ACC112 (cell line): ENCODE data around the gene CSNK1G1.
"Not testable (repeated sequence)": the region's sequence is repeated elsewhere in the genome, so short reads cannot be mapped to it uniquely, and the experiment has no call there.

ENCODE experiments used
- H2AFZ ChIP-seq: fragments of 200-600 bp; sonication (generic); one replicate; pipeline ENCODE4 v1.6.0; 2017; ENCODE audit warnings: antibody characterized with exemption, low read length; ENCODE audit not compliant: unreplicated experiment
- H3K27ac ChIP-seq: fragments of 200-600 bp; sonication (generic); 2 replicates; pipeline ENCODE4 v1.5.1; 2014; ENCODE audit warnings: low read depth, mild to moderate bottlenecking, antibody characterized with exemption, low read length, moderate library complexity
- H3K27me3 ChIP-seq: fragments of 200-600 bp; sonication (generic); 2 replicates; pipeline ENCODE4 v1.6.1; 2014; ENCODE audit warnings: mild to moderate bottlenecking, antibody characterized with exemption, low read length, moderate library complexity, mixed read lengths; ENCODE audit not compliant: insufficient read depth
- H3K36me3 ChIP-seq: fragments of 200-600 bp; sonication (generic); 2 replicates; pipeline ENCODE4 v1.6.1; 2016; ENCODE audit warnings: mild to moderate bottlenecking, antibody characterized with exemption, low read length, moderate library complexity, mixed read lengths; ENCODE audit not compliant: insufficient read depth
- H3K4me1 ChIP-seq: fragments of 200-600 bp; sonication (generic); one replicate; pipeline ENCODE4 v1.6.1; 2016; ENCODE audit warnings: low read length, mixed read lengths; ENCODE audit not compliant: insufficient read depth, unreplicated experiment, control insufficient read depth
- H3K4me3 ChIP-seq: fragments of 200-600 bp; sonication (generic); 2 replicates; pipeline ENCODE4 v1.5.1; 2014; ENCODE audit warnings: mild to moderate bottlenecking, low read depth, low read length
- H3K79me2 ChIP-seq: fragments of 200-600 bp; sonication (generic); one replicate; pipeline ENCODE4 v1.6.0; 2016; ENCODE audit warnings: low read length; ENCODE audit not compliant: control insufficient read depth, unreplicated experiment, insufficient read depth

The CSNK1G1 gene

GRCh38 chr15:64267331-64267973 lies 88.5 kb downstream of the CSNK1G1 start:
- H3K27me3 ChIP-seq = no peaks in the 10 kb centered on the region
- no peak overlapping the region for H3K4me3 ChIP-seq
- H3K79me2 ChIP-seq = peaks cover 26% of the 10 kb centered on the region

GRCh38 chr15:64265188-64265587 lies 90.8 kb downstream of the CSNK1G1 start:
- not testable (repeated sequence) for H3K27me3 ChIP-seq, H3K4me3 ChIP-seq, H2AFZ ChIP-seq, H3K36me3 ChIP-seq, H3K4me1 ChIP-seq
- 0 out of 2 replicates have a peak overlapping the region, but pooled peaks have one; percentile 13 for H3K27ac ChIP-seq
- peaks cover 33% of the 10 kb centered on the region for H3K79me2 ChIP-seq

More at GRCh38 chr15:64267331-64267973, 88.5 kb downstream of the CSNK1G1 start:
- H3K27ac ChIP-seq = no peak overlapping the region
- H3K36me3 ChIP-seq = peaks cover 4% of the 10 kb centered on the region
- H3K4me1 ChIP-seq = peaks cover 7% of the 10 kb centered on the region
- H2AFZ ChIP-seq = no peak overlapping the region

GRCh38 chr15:64264502-64264901 lies 91.5 kb downstream of the CSNK1G1 start:
- Histone ChIP-seq H3K79me2 (peaks cover 38% of the 10 kb centered on the region), H3K27ac (0 out of 2 replicates have a peak overlapping the region, but pooled peaks have one; percentile 13)

DNA sequence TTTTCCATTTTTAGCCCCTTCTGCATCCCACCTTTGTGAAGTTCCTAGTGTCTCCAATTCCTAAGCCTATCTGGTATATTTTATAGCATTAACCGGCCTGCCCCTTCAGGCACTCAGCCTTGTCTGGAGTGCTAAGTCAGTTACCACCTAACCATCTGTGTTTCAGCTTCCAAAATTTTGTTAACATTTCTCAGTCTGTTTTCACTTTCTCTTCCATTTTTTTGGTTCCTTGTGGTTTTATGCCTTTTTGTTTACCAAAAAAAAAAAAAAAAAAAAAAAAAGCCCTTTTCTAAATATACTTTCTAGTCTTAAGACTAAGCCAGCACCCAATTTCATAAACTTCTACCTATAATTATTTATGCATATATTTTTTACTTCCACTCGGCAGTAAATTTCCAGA lies 92.4 kb downstream of the CSNK1G1 start:
- no peaks in the 10 kb centered on the region for H3K27me3 ChIP-seq

More at GRCh38 chr15:64264502-64264901, 91.5 kb downstream of the CSNK1G1 start:
- H2AFZ ChIP-seq = no peak overlapping the region
- peaks cover 7% of the 10 kb centered on the region for H3K4me1 ChIP-seq
- peaks cover 4% of the 10 kb centered on the region for H3K36me3 ChIP-seq
- H3K27me3 ChIP-seq = no peaks in the 10 kb centered on the region
- H3K4me3 ChIP-seq = no peak overlapping the region

GRCh38 chr15:64256051-64256450 lies 99.9 kb downstream of the CSNK1G1 start:
- no peaks in the 10 kb centered on the region for H3K27me3 ChIP-seq
- H3K4me3 ChIP-seq = no peak overlapping the region
- H3K4me1 ChIP-seq = peaks cover 8% of the 10 kb centered on the region
- peaks cover 16% of the 10 kb centered on the region for H3K79me2 ChIP-seq
- no peak overlapping the region for H2AFZ ChIP-seq
- no peak overlapping the region for H3K27ac ChIP-seq
- peaks cover 10% of the 10 kb centered on the region for H3K36me3 ChIP-seq

More for the DNA sequence above, 92.4 kb downstream of the CSNK1G1 start:
- peaks cover 4% of the 10 kb centered on the region for H3K36me3 ChIP-seq
- no peak overlapping the region for H2AFZ ChIP-seq
- H3K27ac ChIP-seq = no peak overlapping the region
- H3K4me1 ChIP-seq = peaks cover 7% of the 10 kb centered on the region
- H3K4me3 ChIP-seq = no peak overlapping the region
- H3K79me2 ChIP-seq = peaks cover 41% of the 10 kb centered on the region

- Histone ChIP-seq H2AFZ (no peak overlapping the region), H3K79me2 (peaks cover 12% of the 10 kb centered on the region), H3K27ac (no peak overlapping the region), H3K36me3 (peaks cover 4% of the 10 kb centered on the region; the same call in 1 of the 2 replicates), H3K27me3 (no peaks in the 10 kb centered on the region), H3K4me3 (no peak overlapping the region), H3K4me1 (peaks cover 41% of the 10 kb centered on the region)
Observed at GRCh38 chr15:64251658-64252057, 104.3 kb downstream of the CSNK1G1 start.

GRCh38 chr15:64251121-64251520 lies 104.9 kb downstream of the CSNK1G1 start:
- H3K79me2 ChIP-seq = peaks cover 12% of the 10 kb centered on the region
- H3K4me1 ChIP-seq = peaks cover 44% of the 10 kb centered on the region
- no peaks in the 10 kb centered on the region for H3K36me3 ChIP-seq
- no peak overlapping the region for H3K27ac ChIP-seq
- no peak overlapping the region for H2AFZ ChIP-seq
- no peaks in the 10 kb centered on the region for H3K27me3 ChIP-seq
- H3K4me3 ChIP-seq = no peak overlapping the region

DNA sequence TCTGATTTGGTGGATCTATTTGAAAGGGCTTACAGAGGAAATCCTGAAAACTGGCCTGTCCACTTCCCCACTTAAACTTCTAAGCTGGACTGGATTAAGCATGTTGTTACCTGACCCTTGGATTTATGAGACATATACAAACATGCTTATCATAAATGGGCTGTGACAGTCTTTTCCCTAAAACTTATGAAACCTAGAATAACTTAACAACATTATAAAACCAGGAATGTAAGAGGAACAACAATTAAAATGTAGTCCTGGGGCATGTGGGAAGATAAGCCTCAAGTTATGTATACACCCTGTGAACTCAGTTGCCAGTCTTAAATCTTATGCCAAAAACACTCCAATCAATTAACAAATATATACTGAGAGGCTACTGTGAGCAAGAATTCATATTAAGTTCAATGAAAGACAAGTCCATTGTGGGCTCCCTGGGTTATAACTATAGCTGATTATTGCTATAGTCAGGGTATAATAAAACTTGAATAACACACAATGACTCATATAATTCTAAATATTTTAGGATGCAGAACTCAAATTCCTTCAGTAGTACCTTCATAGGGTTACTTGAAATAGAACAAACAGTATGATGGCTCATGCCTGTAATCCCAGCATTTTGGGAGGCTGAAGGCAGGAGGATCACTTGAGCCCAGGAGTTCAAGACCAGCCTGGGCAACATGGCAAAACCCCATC lies 105.9 kb downstream of the CSNK1G1 start:
- Histone ChIP-seq H3K79me2 (peaks cover 19% of the 10 kb centered on the region), H3K36me3 (no peaks in the 10 kb centered on the region), H3K27me3 (no peaks in the 10 kb centered on the region), H3K4me1 (peaks cover 45% of the 10 kb centered on the region), H3K4me3 (no peak overlapping the region), H2AFZ (no peak overlapping the region), H3K27ac (peak overlapping the region; percentile 45)

DNA sequence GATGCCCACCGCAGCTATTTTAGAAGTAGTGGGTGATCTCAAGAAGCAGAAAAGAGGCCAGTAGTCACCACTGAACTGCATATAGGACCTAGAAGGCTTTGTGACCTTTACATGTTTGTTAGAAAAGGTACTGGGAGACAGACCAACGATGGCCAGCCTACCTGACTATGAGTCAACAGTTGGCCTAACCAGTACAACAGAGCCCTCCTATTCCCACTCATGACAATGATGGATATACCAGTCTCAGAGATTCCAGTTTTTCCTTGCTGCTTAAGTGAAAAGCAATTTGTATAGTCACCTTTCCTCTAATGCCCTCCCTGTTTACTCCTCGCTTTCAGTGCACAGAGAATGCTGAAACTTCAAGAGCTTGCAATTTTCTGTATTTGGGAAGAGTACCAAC lies 106.6 kb downstream of the CSNK1G1 start:
- Histone ChIP-seq H3K4me1 (peaks cover 45% of the 10 kb centered on the region), H3K79me2 (peaks cover 25% of the 10 kb centered on the region), H3K36me3 (no peaks in the 10 kb centered on the region), H3K27me3 (no peaks in the 10 kb centered on the region), H3K4me3 (no peak overlapping the region), H2AFZ (no peak overlapping the region), H3K27ac (peak overlapping the region; percentile 45)

DNA sequence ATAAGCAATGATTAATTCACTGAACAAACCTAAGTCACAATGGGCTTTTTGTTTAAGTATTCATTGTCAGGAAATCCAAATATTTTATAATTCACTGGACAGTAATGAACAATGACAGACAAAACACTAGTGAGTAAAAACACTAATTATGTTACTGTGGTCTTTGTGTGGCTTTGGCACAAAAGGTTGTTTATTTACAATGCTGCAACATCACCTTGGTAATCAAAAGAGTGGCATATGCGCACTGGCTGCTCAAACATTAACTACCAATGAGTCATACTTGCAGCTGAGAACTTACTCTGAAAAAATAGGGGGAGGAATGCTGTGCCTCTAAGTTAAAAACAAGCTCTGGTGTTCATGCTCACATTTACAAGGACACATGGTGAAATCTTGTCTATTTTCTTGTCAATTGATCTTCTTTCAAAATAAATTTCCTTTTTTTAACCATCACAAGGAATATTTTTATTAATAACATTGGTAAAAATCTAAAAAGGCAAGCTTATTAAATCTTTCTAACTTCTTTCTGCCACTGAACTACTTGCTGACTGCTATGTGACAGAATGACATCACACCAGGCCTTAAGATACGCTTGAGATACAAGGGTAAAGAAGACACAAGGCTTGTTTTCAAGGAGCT lies 107.9 kb downstream of the CSNK1G1 start:
- Histone ChIP-seq H2AFZ (no peak overlapping the region), H3K79me2 (peaks cover 25% of the 10 kb centered on the region), H3K36me3 (no peaks in the 10 kb centered on the region), H3K27ac (peak overlapping the region; percentile 90), H3K4me3 (no peak overlapping the region), H3K4me1 (peaks cover 45% of the 10 kb centered on the region), H3K27me3 (no peaks in the 10 kb centered on the region)
